GM20431 (cell line): ENCODE measurements around the gene SCN3A.

Source experiments
- in situ Hi-C: fragments of 300-500 bp; cut with MseI, MboI; formaldehyde crosslinking; loops from one replicate; pipeline ENCODE4 v1.15.0; 2020; ENCODE audit warnings: low sequenced_read_pairs; ENCODE audit not compliant: unreplicated experiment

The SCN3A gene

GRCh38 chr2:165193178-165193777, 10.6 kb downstream of the SCN3A start:
- in situ Hi-C loops = no loop called here

- in situ Hi-C loops = no loop called here
Measured at GRCh38 chr2:165192729-165193128, 11.1 kb downstream of the SCN3A start.

- in situ Hi-C loops = no loop called here
Measured at GRCh38 chr2:165191096-165191728, 12.6 kb downstream of the SCN3A start.

- in situ Hi-C loops = no loop called here
Measured at GRCh38 chr2:165185633-165186032, 18.2 kb downstream of the SCN3A start.

- in situ Hi-C loops = no loop called here
Measured at GRCh38 chr2:165182029-165182428, 21.8 kb downstream of the SCN3A start.

- in situ Hi-C loops = no loop called here
Measured at GRCh38 chr2:165176780-165177179, 27.1 kb downstream of the SCN3A start.

- in situ Hi-C loops = no loop called here
Measured at GRCh38 chr2:165173215-165173614, 30.6 kb downstream of the SCN3A start.

GRCh38 chr2:165164201-165164600, 39.6 kb downstream of the SCN3A start:
- in situ Hi-C loops = no loop called here

- in situ Hi-C loops = no loop called here
Measured at GRCh38 chr2:165163761-165164160, 40.1 kb downstream of the SCN3A start.

- in situ Hi-C loops = no loop called here
Measured at GRCh38 chr2:165162466-165162865, 41.4 kb downstream of the SCN3A start.

- in situ Hi-C loops = no loop called here
Measured at GRCh38 chr2:165161510-165161909, 42.3 kb downstream of the SCN3A start.

GRCh38 chr2:165157160-165157559, 46.7 kb downstream of the SCN3A start:
- in situ Hi-C loops = no loop called here

GRCh38 chr2:165155152-165155551, 48.7 kb downstream of the SCN3A start:
- in situ Hi-C loops = no loop called here

GRCh38 chr2:165149439-165149838, 54.4 kb downstream of the SCN3A start:
- in situ Hi-C loops = no loop called here

GRCh38 chr2:165147186-165148045, 56.4 kb downstream of the SCN3A start:
- in situ Hi-C loops = no loop called here

GRCh38 chr2:165144315-165144714, 59.5 kb downstream of the SCN3A start:
- in situ Hi-C loops = no loop called here

- in situ Hi-C loops = no loop called here
Measured at GRCh38 chr2:165141601-165142354, 62.1 kb downstream of the SCN3A start.

GRCh38 chr2:165126244-165126643, 77.6 kb downstream of the SCN3A start:
- in situ Hi-C loops = no loop called here

- in situ Hi-C loops = no loop called here
Measured at GRCh38 chr2:165122521-165122920, 81.3 kb downstream of the SCN3A start.

GRCh38 chr2:165120740-165121467, 82.9 kb downstream of the SCN3A start:
- in situ Hi-C loops = no loop called here
